Muscle of back (tissue), 11 donors: Measurements from ENCODE around the gene ACSM4. TPM values are rescaled to one million over a fixed set of nuclear protein-coding genes. Genes with fewer than 3 reads are reported as not detected.
"Not testable (repeated sequence)": the region's sequence is repeated elsewhere in the genome, so short reads cannot be mapped to it uniquely, and the experiment has no call there.

Source experiments
- DNase-seq, 3 donors: peaks; one replicate each; pipeline versions ENCODE4 v3.0.0 to v3.0.0-alpha.2; 2013
- polyA plus RNA-seq, 10 donors: library from polyadenylated mRNA; unstranded; fragments of 120-200 nt; gene quantifications; one replicate each; pipeline ENCODE4 v1.2.1, GENCODE V29; 2013; ENCODE audit not compliant: insufficient read length in 10 of 10

Gene ACSM4
- polyA plus RNA-seq, 10 donors, result 0.07 to 0.16 (median 0.13) TPM; not detected in 6

DNA sequence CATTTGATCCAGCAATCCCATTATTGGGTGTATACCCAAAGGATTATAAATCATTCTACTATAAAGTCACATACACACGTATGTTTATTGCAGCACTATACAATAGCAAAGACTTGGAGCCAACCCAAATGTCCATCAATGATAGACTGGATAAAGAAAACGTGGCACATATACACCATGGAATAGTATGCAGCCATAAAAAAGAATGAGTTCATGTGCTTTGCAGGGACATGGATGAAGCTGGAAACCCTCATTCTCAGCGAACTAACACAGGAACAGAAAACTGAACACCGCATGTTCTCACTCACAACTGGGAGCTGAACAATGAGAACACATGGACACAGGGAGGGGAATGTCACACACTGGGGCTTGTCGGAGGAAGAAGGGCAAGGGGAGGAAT, 33.9 kb downstream of the ACSM4 start:
- DNase-seq, result not testable (repeated sequence)

DNA sequence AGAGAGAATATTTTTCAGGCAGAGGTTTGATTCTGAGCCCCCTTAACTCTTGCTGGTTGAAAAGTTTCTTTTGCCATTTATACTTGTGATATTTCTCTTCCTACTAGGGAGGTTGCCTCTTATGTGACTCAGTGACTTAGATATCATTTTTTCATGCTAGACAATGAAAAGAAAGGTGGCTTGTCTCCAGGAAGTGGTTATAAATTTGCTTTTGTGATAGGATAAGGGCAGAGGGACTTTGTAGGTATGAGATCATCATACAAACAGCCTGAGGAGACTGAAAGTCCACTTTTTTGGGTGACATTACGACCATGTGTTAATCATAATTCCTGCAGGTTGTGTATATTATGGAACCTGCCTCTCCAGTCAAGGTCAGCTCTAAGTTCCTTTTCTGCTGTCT, 35.8 kb downstream of the ACSM4 start:
- no peak for DNase-seq

DNA sequence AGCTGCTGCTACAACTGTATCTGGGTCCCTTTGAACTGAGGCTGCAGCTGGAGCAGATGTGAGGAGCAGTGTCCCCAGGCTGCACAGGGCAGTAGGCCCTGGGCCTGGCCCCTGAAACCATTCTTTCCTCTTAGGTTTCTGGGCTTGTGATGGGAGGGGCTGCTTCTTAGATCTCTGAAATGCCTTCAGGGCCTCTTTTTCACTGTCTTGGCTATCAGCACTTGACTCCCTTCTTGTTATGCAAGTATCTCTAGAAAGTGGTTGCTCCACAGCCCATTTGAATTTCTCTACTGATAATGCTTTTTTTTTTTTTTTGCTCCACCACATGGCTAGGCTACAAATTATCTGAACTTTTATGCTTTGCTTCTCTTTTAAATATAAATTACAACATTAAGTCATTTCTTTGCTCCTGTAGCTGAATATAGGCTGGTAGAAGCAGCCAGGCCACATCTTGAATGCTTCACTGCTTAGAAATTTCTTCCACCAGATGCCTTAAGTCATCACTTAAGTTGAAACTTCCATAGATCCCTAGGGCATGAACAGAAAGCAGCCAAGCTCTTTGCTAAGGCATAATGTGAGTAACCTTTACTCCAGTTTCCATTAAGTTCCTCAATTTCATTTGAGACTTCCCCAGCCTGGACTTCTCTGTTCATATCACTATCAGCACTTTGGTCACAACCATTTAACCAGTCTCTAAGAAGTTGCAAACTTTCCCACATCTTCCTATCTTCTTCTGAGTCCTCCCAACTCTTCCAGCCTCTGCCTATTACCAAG, 41.1 kb downstream of the ACSM4 start:
- no peak for DNase-seq

DNA sequence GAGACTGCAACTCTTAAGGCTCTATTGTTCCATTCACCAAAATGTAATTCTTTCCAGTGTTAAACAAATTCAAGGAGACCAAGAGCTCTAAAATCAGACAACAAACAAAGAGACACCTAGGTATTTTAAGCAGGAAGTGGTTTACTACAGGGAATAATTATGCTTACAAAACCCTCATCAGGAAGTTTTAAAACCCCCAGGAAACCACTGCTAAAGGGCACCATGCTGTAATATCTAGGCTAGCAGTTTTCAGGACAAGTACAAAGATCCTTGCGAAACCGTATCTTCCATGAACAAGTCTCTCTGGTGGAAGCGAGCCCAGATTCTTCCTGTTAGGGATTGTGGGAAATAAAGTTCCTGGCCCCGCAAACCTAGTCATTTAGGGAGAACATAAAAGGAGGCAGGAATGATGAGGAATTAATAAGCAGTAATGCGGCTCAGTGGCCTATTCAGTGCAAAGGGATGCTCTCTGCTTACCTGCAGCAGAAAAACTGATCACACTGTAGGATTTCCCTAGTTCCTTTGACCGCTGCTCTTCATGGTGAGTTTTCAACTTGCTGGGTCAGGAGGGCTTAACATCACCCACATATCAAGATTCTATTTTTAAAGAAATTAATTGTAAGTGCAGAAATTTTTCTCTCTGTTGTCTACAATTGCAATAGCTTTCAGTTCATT, 42.8 kb downstream of the ACSM4 start:
- DNase-seq, result no peak

DNA sequence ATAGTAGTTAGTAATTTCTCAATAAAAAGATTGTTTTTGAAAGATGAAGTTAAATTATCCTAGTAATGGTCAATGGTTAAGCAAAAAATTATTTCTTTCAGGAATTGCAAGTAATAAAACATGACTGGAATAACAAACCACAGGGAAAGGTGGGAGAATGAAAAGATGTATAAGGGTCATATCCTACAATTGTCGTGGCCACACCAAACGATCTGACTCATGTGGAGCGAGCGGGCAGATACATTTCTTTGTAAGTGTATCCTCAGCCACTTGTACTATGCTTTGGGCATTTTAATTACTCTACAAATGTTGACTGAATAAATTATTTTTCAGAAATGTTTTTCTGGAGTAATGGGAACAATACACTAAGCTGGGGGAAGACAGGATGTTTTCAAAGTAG, 45.5 kb downstream of the ACSM4 start:
- no peak for DNase-seq

DNA sequence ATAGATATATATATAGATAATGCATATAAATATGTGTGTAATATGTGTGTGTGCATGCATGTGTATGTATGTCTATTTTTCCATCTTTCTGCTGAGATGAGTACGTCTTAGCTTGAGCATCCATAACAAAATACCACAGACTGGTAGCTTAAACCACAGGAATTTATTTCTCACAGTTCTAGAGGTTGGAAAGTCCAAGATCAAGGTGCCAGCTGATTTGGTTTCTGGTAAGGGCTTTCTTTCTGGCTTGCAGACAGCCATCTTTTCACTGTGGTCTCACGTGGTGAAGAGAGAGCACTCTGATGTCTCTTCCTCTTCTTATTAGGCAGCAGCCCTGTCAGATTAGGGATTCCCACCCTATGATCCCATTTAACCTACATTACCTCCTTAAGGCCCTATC, 47.3 kb downstream of the ACSM4 start:
- no peak for DNase-seq

DNA sequence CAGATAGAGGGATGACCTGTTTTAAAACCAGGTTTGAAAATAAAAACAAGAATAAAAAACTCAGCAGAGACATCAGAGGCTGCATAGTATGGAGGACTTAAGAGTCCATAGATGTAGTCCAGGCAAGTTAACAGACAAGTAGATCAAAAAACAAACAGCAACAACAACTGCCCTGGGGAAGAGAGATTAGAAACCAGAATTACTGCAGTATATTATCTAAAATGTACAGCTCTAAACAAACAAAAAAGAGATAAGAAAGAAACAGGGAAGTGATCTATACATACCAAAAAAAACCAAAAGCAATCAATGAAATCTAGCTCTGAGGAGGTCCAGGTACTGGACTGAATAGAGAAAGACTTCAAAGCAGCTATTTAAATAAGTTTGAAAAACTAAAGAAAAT, 48.8 kb downstream of the ACSM4 start:
- DNase-seq, result no peak

DNA sequence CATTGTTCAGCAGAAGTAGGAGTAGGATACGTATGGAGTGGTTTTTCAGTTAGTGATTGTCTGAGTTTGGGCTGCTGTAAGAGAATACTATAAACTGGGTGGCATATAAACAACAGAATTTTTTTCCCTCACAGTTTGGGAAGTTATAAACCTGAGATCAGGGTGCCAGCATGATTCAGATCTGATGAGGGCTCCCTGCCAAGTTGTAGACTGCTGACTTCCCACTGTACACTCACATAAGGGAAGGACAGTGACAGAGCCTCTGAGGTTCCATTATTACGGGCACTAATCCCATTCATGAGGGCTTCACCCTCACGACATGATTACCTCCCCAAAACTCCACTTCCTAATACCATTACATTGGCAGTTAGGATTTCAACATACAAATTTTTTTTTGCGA, 50.7 kb downstream of the ACSM4 start:
- no peak for DNase-seq

DNA sequence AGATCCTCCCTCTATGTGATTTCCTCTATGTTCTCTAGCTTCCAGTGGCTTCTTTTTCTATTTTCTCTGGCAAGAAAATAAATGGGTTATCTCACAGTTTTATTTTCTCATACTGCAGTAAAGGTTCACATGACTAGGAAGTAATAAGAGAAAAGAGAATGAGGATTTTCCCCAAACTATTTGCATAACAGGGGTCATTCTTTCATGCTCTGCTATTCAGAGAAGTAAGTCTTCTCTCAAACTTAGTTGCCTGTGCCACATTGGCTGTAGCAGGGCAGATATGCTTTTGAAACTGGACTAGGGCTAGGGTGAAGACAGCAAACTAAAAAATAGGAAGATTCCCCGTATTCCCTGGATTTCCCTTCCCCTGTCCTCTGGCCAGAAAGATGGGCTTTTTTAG, 57.4 kb downstream of the ACSM4 start:
- no peak for DNase-seq

DNA sequence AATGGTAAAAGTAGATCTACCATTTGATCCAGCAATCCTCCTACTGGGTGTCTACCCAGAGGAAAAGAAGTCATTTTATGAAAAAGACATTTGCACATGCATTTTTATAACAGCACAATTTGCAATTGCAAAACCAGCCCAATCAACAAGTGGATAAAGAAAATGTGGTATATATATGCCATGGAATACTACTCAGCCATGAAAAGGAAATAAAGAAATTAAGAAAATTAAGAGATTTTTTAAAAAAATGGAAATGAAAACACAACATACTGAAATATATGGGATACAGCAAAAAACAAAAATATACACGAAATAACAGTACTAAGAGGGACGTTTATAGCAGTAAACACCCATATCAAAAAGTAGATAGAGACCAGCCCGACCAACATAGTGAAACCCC, 58.9 kb downstream of the ACSM4 start:
- DNase-seq, result no peak

DNA sequence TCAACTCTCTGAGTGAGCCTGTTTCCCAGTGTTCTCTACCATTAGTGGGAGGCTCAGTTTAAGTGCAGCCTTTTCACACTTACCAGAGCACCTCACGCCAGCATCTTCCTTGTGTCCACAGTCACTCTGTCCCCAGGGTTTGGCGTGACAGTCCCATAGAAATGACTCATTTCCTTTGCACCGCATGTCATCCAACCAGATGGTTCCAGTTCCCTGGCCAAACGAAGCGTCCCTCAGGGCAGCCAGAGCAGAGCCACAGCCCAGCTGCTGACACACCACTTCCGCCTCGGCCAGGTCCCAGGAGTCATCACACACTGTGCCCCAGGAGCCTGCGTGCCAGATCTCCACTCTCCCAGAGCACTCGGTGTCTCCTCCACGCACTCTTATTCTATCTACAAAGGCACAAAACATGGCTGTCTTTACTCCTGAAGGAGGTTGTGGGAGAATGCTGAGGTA, 65.4 kb downstream of the ACSM4 start:
- DNase-seq, result peak in 1 of 3 donors; percentile 17

DNA sequence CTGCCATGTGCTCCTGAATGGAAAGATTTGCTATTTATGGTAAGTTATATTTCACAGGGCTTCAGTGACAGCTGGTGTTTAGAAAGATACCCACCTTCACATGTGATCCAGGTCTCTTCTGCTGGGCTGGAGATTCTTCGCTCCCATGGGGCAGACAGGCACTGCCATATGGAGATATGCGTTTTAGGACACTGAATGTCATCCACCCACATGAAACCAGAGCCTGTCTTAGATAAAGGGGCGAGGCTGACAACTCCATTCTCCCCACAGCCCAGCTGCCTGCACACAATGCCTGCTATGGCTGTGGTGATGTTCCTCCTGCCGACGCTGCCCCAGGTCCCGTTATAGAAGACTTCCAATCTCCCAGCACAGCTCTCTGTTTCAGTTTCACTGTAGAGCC, 69.4 kb downstream of the ACSM4 start:
- DNase-seq, result peak; percentile 6 to 20 (median 13)

DNA sequence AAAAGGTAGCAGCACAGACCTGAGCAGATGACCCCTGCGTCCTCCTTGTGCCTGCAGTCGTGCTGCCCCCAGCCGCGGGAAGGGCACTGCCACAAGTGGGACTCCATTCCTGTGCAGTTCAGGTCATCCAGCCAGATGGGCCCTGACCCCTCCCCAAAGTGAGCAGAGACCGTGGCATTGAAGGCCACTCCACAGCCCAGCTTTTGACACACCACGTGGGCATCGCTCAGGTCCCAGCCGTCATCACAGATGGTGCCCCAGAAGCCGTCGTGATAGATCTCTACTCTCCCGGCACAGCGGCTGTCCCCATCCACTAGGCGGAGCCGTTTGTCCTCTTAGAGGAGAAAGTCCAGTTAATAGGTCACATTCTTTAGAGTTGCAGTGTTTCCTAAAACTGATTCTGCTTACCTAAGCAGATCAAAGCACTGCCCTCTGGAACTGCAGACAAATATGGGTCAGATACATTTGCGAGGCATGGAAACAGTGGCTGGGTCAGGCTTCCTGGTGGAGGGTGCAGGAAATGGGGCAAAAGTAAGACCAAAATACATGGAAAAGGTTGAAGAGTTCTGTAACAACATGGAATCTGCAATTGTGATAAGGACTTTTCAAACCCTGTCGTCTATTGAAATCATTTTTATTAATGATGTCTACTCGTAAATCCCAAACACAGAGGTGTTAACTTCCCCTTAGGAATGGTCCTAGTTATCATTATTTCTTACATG, 70.7 kb downstream of the ACSM4 start:
- peak in 2 of 3 donors; percentile 10 to 14 for DNase-seq

DNA sequence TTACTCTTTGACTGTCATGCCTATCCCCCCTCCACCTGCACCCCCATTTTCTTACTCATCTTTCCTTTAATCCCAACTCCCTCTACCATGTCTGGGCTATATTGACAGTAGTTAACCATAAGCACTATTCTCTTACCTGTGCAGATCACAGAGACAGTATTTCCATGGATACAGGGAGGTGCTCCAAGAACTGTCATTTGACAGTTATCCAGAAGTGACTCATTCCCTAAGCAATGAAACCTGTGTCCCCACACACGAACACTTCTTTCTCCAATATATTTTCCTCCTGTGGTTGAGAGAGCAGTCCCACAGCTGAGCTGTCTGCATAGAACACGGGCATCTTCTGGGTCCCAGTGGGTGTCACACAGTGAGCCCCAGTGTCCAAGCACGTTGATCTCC, 71.3 kb downstream of the ACSM4 start:
- DNase-seq, result no peak

DNA sequence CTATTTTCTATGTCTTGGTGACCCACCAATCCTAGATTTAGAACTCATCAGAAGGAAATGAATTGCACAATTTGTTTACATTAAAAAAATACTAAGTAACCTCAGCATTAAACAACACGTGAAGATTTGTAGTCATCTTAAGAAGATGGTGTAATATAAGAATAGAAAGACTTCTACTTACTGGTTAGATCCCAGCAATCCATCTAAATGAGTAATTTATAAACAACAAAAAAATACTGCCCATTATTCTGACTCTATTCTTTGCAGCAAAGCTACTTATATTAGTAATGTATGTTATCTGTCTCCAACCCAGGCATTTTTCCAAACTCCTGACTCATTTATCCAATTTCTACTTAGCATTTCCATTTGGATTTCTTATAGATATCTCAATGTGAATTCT, 72.3 kb downstream of the ACSM4 start:
- peak in 1 of 3 donors; percentile 36 for DNase-seq

Other genes starting within 250 kb of the ACSM4 start
- gene C1S, start 243.4 kb upstream of the ACSM4 start, polyA plus RNA-seq, result 100 to 1,000 TPM in 2 of 10 donors, 10 to 100 TPM in 8; 65.9 to 107 (median 83.6) TPM
- gene C1R, start 211.6 kb upstream of the ACSM4 start, polyA plus RNA-seq, result 100 to 1,000 TPM in 2 of 10 donors, 10 to 100 TPM in 8; 80.3 to 122 (median 98.4) TPM
- gene C1RL, start 194.9 kb upstream of the ACSM4 start, polyA plus RNA-seq, result 10 to 100 TPM; 10.4 to 23.6 (median 11.9) TPM
- 1 to 10 TPM; 1.1 to 8.2 (median 3.3) TPM for gene RBP5, start 175.2 kb upstream of the ACSM4 start, polyA plus RNA-seq
- 10 to 100 TPM; 11.8 to 25.7 (median 19.1) TPM for gene CLSTN3, start 173.7 kb upstream of the ACSM4 start, polyA plus RNA-seq
- gene PEX5, start 114.4 kb upstream of the ACSM4 start, polyA plus RNA-seq, result 10 to 100 TPM; 31.6 to 39.0 (median 35.8) TPM
- 10 to 100 TPM in 2 of 10 donors, 1 to 10 TPM in 8; 5.6 to 12.3 (median 6.9) TPM for gene CD163L1, start 140.1 kb downstream of the ACSM4 start, polyA plus RNA-seq
- gene CD163, start 199.7 kb downstream of the ACSM4 start, polyA plus RNA-seq, result 10 to 100 TPM; 14.5 to 23.9 (median 16.5) TPM